Measurements from ENCODE around the gene ITGBL1.
A peak's percentile ranks its signal among the peaks of the same experiment; 100 is the strongest.

ITGBL1 gene

GRCh38 chr13:101614491-101614890, 162.0 kb downstream of the ITGBL1 start:
- DNase-seq = no peak

GRCh38 chr13:101618440-101619187, 166.1 kb downstream of the ITGBL1 start:
- no peaks in the 10 kb centered on the region for H3K27me3 ChIP-seq (ENCODE audit: insufficient read depth, low read length, poor library complexity)
- H3K23ac ChIP-seq (ENCODE audit: low read length) = no peak overlapping the region
- no peaks in the 10 kb centered on the region for H3K79me2 ChIP-seq (ENCODE audit: control insufficient read depth, insufficient read depth, low read length)
- H3K79me1 ChIP-seq (ENCODE audit: low read length) = no peaks in the 10 kb centered on the region
- no peak overlapping the region for H3K4me2 ChIP-seq (ENCODE audit: low read length)
- no peaks in the 10 kb centered on the region for H3K4me1 ChIP-seq (ENCODE audit: control insufficient read depth, low read depth, low read length)
- no peak overlapping the region for H3K4ac ChIP-seq (ENCODE audit: low read depth, low read length)
- WGBS (ENCODE audit: extremely low coverage, insufficient coverage, low lambda C conversion rate) = no CpG with 5 or more reads among the region's 8 CpGs
- no peak overlapping the region for H4K8ac ChIP-seq (ENCODE audit: low read depth, low read length)
- no peak overlapping the region for H2BK5ac ChIP-seq (ENCODE audit: low read length)
- H2BK15ac ChIP-seq (replicated peaks; ENCODE audit: low read depth) = no peak overlapping the region
- H3K56ac ChIP-seq (ENCODE audit: low read length) = no peak overlapping the region
- H3K27ac ChIP-seq (ENCODE audit: low read depth, low read length) = no peak overlapping the region
- no peak overlapping the region for H3K9ac ChIP-seq (ENCODE audit: low read length)
- no peak overlapping the region for H3K4me3 ChIP-seq (ENCODE audit: low read length)
- H3K18ac ChIP-seq (ENCODE audit: low read length) = no peak overlapping the region
- DNase-seq = no peak
- no peak overlapping the region for H4K5ac ChIP-seq (ENCODE audit: low read length)
- no peak overlapping the region for H2BK120ac ChIP-seq (ENCODE audit: low read depth, low read length)
- H2AK5ac ChIP-seq (ENCODE audit: low read length) = no peak overlapping the region
- no peaks in the 10 kb centered on the region for H3K36me3 ChIP-seq (ENCODE audit: control insufficient read depth, insufficient read depth, low read length)

More at GRCh38 chr13:101614491-101614890, 162.0 kb downstream of the ITGBL1 start:
- H3K4me1 ChIP-seq (ENCODE audit: control insufficient read depth, low read depth, low read length) = no peaks in the 10 kb centered on the region
- H3K36me3 ChIP-seq (ENCODE audit: control insufficient read depth, insufficient read depth, low read length) = no peaks in the 10 kb centered on the region
- no peak overlapping the region for H3K4ac ChIP-seq (ENCODE audit: low read depth, low read length)
- no peak overlapping the region for H3K4me3 ChIP-seq (ENCODE audit: low read length)
- no CpG with 5 or more reads among the region's 8 CpGs for WGBS (ENCODE audit: extremely low coverage, insufficient coverage, low lambda C conversion rate)
- no peak overlapping the region for H3K27ac ChIP-seq (ENCODE audit: low read depth, low read length)
- H3K4me2 ChIP-seq (ENCODE audit: low read length) = no peak overlapping the region
- H3K18ac ChIP-seq (ENCODE audit: low read length) = no peak overlapping the region
- no peaks in the 10 kb centered on the region for H3K79me1 ChIP-seq (ENCODE audit: low read length)
- H2BK5ac ChIP-seq (ENCODE audit: low read length) = no peak overlapping the region
- H3K23ac ChIP-seq (ENCODE audit: low read length) = no peak overlapping the region
- H2BK120ac ChIP-seq (ENCODE audit: low read depth, low read length) = no peak overlapping the region
- H2AK5ac ChIP-seq (ENCODE audit: low read length) = no peak overlapping the region
- H4K5ac ChIP-seq (ENCODE audit: low read length) = no peak overlapping the region
- no peaks in the 10 kb centered on the region for H3K79me2 ChIP-seq (ENCODE audit: control insufficient read depth, insufficient read depth, low read length)
- no peak overlapping the region for H3K56ac ChIP-seq (ENCODE audit: low read length)
- H3K27me3 ChIP-seq (ENCODE audit: insufficient read depth, low read length, poor library complexity) = no peaks in the 10 kb centered on the region
- no peak overlapping the region for H2BK15ac ChIP-seq (replicated peaks; ENCODE audit: low read depth)
- H4K8ac ChIP-seq (ENCODE audit: low read depth, low read length) = no peak overlapping the region
- H3K9ac ChIP-seq (ENCODE audit: low read length) = no peak overlapping the region

GRCh38 chr13:101621099-101621498, 168.6 kb downstream of the ITGBL1 start:
- no peaks in the 10 kb centered on the region for H3K79me2 ChIP-seq (ENCODE audit: control insufficient read depth, insufficient read depth, low read length)
- H3K36me3 ChIP-seq (ENCODE audit: control insufficient read depth, insufficient read depth, low read length) = no peaks in the 10 kb centered on the region
- no peak for DNase-seq
- H3K18ac ChIP-seq (ENCODE audit: low read length) = no peak overlapping the region
- H3K56ac ChIP-seq (ENCODE audit: low read length) = no peak overlapping the region
- no peak overlapping the region for H3K4ac ChIP-seq (ENCODE audit: low read depth, low read length)
- no peak overlapping the region for H3K4me2 ChIP-seq (ENCODE audit: low read length)
- H3K4me3 ChIP-seq (ENCODE audit: low read length) = no peak overlapping the region
- no peak overlapping the region for H4K5ac ChIP-seq (ENCODE audit: low read length)
- H3K79me1 ChIP-seq (ENCODE audit: low read length) = no peaks in the 10 kb centered on the region
- H3K27me3 ChIP-seq (ENCODE audit: insufficient read depth, low read length, poor library complexity) = no peaks in the 10 kb centered on the region
- no peak overlapping the region for H2AK5ac ChIP-seq (ENCODE audit: low read length)
- no peak overlapping the region for H3K27ac ChIP-seq (ENCODE audit: low read depth, low read length)
- H3K23ac ChIP-seq (ENCODE audit: low read length) = no peak overlapping the region
- H2BK5ac ChIP-seq (ENCODE audit: low read length) = no peak overlapping the region
- no CpG with 5 or more reads among the region's 2 CpGs for WGBS (ENCODE audit: extremely low coverage, insufficient coverage, low lambda C conversion rate)
- H3K4me1 ChIP-seq (ENCODE audit: control insufficient read depth, low read depth, low read length) = no peaks in the 10 kb centered on the region
- H4K8ac ChIP-seq (ENCODE audit: low read depth, low read length) = no peak overlapping the region
- no peak overlapping the region for H2BK120ac ChIP-seq (ENCODE audit: low read depth, low read length)
- no peak overlapping the region for H3K9ac ChIP-seq (ENCODE audit: low read length)
- no peak overlapping the region for H2BK15ac ChIP-seq (replicated peaks; ENCODE audit: low read depth)

GRCh38 chr13:101623470-101624209, 171.2 kb downstream of the ITGBL1 start:
- no peak for DNase-seq
- no peak overlapping the region for H3K27ac ChIP-seq (ENCODE audit: low read depth, low read length)

GRCh38 chr13:101624210-101624922, 171.9 kb downstream of the ITGBL1 start:
- WGBS (ENCODE audit: extremely low coverage, insufficient coverage, low lambda C conversion rate) = no CpG with 5 or more reads among the region's 8 CpGs

More at GRCh38 chr13:101623470-101624209, 171.2 kb downstream of the ITGBL1 start:
- no CpG with 5 or more reads among the region's 2 CpGs for WGBS (ENCODE audit: extremely low coverage, insufficient coverage, low lambda C conversion rate)
- no peaks in the 10 kb centered on the region for H3K27me3 ChIP-seq (ENCODE audit: insufficient read depth, low read length, poor library complexity)
- no peak overlapping the region for H3K9ac ChIP-seq (ENCODE audit: low read length)
- no peak overlapping the region for H3K4me2 ChIP-seq (ENCODE audit: low read length)
- no peaks in the 10 kb centered on the region for H3K36me3 ChIP-seq (ENCODE audit: control insufficient read depth, insufficient read depth, low read length)
- no peaks in the 10 kb centered on the region for H3K79me2 ChIP-seq (ENCODE audit: control insufficient read depth, insufficient read depth, low read length)
- no peak overlapping the region for H3K4me3 ChIP-seq (ENCODE audit: low read length)
- H2BK15ac ChIP-seq (replicated peaks; ENCODE audit: low read depth) = no peak overlapping the region
- H3K4me1 ChIP-seq (ENCODE audit: control insufficient read depth, low read depth, low read length) = no peaks in the 10 kb centered on the region
- no peak overlapping the region for H4K8ac ChIP-seq (ENCODE audit: low read depth, low read length)
- H2AK5ac ChIP-seq (ENCODE audit: low read length) = no peak overlapping the region
- H2BK5ac ChIP-seq (ENCODE audit: low read length) = no peak overlapping the region
- H4K5ac ChIP-seq (ENCODE audit: low read length) = no peak overlapping the region
- no peak overlapping the region for H2BK120ac ChIP-seq (ENCODE audit: low read depth, low read length)
- no peaks in the 10 kb centered on the region for H3K79me1 ChIP-seq (ENCODE audit: low read length)
- no peak overlapping the region for H3K56ac ChIP-seq (ENCODE audit: low read length)
- no peak overlapping the region for H3K23ac ChIP-seq (ENCODE audit: low read length)
- no peak overlapping the region for H3K18ac ChIP-seq (ENCODE audit: low read length)
- H3K4ac ChIP-seq (ENCODE audit: low read depth, low read length) = no peak overlapping the region

More at GRCh38 chr13:101624210-101624922, 171.9 kb downstream of the ITGBL1 start:
- H3K4me1 ChIP-seq (ENCODE audit: control insufficient read depth, low read depth, low read length) = no peaks in the 10 kb centered on the region
- H3K79me1 ChIP-seq (ENCODE audit: low read length) = no peaks in the 10 kb centered on the region
- no peak overlapping the region for H3K18ac ChIP-seq (ENCODE audit: low read length)
- DNase-seq = peak; percentile 21
- H2BK5ac ChIP-seq (ENCODE audit: low read length) = no peak overlapping the region
- H2BK15ac ChIP-seq (replicated peaks; ENCODE audit: low read depth) = no peak overlapping the region
- no peak overlapping the region for H3K4me3 ChIP-seq (ENCODE audit: low read length)
- no peak overlapping the region for H3K4me2 ChIP-seq (ENCODE audit: low read length)
- H2BK120ac ChIP-seq (ENCODE audit: low read depth, low read length) = no peak overlapping the region
- no peak overlapping the region for H3K23ac ChIP-seq (ENCODE audit: low read length)
- H2AK5ac ChIP-seq (ENCODE audit: low read length) = no peak overlapping the region
- no peaks in the 10 kb centered on the region for H3K36me3 ChIP-seq (ENCODE audit: control insufficient read depth, insufficient read depth, low read length)
- no peaks in the 10 kb centered on the region for H3K79me2 ChIP-seq (ENCODE audit: control insufficient read depth, insufficient read depth, low read length)
- no peak overlapping the region for H3K56ac ChIP-seq (ENCODE audit: low read length)
- H3K27ac ChIP-seq (ENCODE audit: low read depth, low read length) = no peak overlapping the region
- H4K5ac ChIP-seq (ENCODE audit: low read length) = no peak overlapping the region
- no peak overlapping the region for H3K4ac ChIP-seq (ENCODE audit: low read depth, low read length)
- H4K8ac ChIP-seq (ENCODE audit: low read depth, low read length) = no peak overlapping the region
- no peak overlapping the region for H3K9ac ChIP-seq (ENCODE audit: low read length)
- H3K27me3 ChIP-seq (ENCODE audit: insufficient read depth, low read length, poor library complexity) = no peaks in the 10 kb centered on the region
